GM18502 (cell line): ENCODE results near the gene FZD10.

Experiments
- ATAC-seq: cut with Tn5 transposase; IDR thresholded peaks from one replicate; pipeline ENCODE4 v1.9.1; 2021; ENCODE audit warnings: mild to moderate bottlenecking; ENCODE audit not compliant: unreplicated experiment, poor library complexity

FZD10 gene

DNA sequence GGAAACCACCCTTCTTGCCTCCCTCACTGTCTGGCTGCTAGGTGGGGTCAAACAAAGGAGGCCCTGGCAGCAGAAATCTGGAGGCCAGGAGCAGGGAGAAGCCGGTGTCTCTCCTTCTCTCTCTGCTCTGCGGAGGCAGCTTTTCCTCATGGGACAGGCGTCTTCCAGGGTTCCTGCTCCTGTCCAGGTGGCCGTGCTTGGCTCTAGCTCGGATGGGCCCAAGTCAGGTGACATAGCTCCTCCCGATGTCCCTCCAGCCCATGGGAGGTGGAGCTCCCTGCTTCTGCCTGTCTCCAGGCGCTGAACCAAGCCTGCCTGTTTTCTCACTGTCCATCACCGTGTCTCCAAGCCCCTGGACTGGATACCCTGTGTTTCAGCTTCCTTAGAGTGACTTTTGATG lies 30.5 kb upstream of the FZD10 start:
- ATAC-seq, result no peak

DNA sequence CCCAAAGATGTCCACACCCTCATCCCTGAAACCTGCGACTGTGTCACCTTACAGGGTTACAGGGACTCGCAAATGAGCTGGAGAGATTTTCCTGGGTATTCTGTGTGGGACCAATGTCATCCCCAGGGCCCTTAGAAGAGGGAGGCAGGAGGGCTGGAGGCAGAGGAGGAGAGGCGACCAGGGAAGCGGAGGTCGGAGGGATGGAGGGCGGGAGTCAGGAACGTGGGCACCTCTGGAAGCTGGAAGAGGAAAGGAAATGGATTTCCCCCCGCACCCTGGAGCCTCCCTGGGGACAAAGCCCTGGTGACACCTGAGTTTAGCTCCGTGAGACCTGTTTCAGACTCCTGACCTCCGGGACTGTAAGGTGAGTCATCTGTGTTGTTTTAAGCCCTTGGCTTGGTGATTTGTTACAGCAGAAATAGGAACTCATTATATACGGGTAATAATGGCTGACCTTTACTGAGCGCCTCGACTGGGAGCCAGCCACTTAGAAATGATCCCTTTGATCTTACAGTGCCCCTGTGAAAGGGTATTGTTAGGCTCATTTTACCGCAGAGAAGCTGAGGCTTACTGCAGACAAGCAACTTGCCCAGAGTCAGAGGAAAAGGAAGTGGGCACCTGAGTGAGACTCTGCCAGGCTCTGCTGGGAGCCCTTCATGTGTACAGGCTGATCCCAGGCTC lies 29.3 kb upstream of the FZD10 start:
- no peak for ATAC-seq

DNA sequence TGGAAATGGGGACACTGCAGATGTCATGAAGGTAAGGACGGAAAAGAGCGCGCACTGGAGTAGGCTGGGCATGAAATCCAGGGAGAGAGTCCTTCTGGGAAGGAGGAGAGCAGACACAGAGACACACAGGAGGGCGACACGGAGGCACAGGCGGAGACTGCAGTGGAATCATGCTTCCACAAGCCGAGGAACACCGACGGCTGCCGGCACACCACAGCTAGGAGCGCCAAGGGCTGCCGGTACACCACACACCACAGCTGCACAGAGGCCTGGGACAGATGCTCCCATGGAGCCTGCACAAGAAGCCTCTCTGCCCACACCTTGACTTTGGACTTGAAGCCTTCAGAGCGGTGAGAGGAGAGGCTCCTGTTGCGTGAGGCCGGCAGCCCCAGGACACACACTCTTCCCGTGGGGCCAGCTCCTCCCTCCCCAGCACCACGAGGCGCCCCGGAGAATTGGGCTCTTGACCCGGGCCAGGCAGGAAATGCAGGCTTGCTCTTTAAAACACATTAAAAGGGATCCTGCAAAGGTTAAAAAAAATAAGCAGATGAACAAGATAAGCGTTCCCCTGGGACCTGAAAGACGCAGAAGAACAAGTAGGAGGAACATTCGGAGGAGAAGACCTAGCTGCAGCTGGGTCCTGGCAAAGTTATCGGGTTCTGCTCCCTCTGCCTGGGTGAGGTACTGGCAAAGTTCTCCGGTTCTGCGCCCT lies 28.3 kb upstream of the FZD10 start:
- no peak for ATAC-seq

DNA sequence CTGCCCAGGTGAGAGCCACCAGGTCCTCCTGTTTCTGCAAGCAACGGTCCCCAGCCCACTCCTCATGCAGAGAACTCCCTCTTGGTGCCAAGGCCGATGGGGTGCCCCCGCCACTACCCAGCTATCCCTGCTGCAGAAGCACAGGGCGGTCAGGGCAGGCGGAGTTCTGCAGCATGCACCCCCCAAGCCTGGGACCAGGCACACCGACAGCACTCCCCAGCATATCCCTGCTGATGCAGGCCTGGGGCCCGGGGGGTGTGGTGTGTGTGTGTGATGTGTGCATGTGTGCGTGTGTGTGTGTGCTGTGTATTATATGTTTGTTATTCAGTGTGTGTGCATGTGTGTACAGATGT lies 27.7 kb upstream of the FZD10 start:
- ATAC-seq, result no peak

DNA sequence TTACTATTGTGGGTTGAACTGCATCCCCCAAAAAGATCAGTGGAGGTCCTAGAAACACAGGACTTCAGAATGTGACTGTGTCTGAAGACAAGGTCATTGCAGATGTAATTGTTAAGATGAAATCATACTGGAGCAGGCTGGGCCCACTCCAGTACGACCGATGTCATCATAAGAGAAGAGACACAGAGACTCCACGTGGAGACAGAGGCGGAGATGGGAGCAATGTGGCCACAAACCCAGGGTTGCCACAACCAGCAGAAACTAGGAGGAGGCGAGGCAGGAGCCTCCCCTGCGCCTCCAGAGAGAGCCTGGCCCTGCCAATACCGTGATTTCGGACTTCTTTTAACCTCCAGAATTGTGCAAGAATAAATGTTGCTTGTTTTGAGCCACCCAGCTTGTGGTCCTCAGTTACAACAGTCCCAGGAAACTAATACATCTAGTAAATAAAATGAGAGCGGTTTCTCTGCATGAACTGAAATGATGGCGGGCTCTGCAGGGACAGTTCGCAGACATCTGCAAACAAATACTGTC lies 25.7 kb upstream of the FZD10 start:
- no peak for ATAC-seq

DNA sequence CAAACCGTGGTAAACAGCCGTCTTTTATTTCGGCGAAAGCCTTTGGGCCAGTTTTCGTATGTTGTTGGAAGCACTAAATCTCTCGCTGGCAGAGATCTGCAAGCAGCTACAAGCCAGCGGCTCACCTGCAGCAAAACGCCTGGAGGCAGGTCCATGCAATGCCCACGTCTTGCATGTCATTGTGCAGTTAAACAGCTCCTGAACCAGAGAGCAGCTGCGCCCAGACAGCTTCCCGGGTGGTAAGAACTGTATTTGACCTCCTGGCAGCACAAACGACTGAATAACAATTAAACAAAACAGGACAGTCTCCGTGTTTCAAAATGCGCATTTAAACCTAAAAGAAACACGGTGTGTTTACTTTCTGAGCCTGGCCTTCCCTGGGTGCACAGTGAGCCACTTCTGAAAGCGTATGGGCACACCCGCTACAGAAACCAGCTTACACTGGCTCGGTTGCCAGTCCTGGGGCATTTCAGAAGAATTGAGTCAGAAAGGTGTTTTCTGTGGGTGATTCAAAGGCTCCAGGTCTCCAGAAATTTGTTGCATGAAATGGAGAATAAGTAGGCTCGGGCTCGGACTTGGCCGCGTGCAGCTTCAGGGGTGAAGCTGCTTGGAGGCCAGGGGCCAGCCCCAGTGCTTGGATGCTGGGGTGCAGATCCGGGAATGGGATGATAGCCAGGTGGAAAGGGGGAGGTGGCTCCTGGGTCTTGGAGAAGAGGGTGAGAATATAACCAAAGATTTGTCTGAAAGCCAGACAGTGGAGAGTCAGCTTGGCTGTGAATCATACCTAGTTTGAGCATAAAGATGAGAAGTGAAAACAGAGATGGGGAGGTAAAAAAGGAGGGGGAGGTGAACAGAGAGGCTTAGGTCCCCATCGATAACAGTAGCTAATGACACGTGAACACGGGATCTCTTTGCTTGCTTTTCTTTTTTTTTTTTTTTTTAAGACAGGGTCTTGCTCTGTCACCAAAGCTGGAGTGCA lies 24.9 kb upstream of the FZD10 start:
- no peak for ATAC-seq

DNA sequence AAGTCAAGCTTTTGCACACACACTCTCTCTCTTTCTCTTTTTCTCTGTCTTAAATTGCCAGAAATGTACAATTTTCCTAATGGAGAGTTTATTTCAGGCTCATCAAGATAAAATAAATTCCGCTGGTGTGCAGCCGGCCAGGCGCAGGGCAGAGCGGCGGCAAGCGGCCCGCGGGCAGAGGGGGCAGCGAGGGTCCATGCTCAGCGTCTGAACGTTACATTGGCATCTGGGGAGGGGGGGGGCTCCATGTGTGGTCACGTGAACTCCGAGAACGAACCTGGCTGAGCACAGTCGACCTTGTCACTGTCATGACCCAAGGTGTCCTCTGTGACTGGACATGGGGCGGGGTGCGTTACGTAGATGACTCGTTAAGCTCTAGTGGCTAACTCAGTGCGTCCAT lies 23.8 kb upstream of the FZD10 start:
- ATAC-seq, result no peak

DNA sequence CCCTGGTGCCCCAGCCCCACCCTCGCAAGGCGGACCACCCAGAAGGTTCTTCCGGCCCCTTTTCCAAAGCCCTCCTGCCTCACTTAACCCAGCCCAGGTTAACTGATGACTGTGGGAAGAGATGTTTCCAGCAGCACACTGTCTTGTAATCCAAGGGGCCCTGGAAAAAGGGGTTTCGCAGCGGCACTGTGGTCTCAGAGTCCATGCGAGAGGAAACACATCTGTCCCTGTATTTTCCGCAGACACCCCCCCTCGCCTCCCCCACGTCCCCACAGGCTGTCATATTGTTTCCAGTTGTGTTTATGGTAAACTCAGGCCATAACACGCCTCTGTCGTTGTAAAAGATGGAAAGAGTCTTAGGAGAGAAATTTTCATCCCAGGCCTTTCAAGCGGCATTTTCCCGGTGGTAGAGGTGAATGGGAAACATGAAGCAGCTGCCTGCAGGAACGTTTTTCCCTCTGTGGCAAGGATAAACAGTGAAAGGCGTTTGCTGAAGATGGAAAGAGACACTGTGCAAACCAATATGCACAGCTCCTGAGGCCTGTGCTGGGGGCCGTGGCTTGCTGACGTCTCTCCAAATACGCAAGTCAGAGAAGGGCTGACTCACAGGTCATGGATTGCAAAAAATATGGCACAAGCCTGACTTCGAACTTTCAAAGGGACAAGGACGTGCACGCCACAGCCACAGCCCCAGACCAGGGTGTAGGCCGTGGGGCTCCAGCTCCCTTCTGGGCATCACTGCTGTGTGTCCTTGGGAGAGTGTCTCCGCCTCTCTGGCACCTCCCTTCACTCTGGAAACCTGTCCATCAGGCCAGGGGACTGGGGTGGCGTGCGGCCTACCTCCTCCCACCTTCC lies 22.5 kb upstream of the FZD10 start:
- no peak for ATAC-seq

DNA sequence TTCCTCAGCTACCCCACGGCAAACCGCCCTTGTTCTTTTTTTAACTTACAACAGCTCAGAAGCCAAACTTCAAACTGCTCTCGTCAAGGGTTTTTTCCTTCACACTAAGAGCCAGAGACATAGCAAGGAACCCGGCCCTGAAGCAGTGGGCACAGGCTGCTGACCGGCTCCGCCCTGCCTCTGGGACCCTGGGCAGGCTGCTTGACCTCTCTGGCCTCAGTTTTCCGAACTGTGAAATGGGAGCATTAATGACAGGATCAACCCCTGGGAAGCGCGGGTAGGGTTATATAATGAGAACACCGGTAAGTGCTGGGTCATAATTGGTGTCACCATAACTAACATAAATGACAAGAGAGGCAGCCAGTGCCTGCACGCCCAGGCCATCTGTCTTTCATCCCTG lies 21.2 kb upstream of the FZD10 start:
- ATAC-seq, result no peak

DNA sequence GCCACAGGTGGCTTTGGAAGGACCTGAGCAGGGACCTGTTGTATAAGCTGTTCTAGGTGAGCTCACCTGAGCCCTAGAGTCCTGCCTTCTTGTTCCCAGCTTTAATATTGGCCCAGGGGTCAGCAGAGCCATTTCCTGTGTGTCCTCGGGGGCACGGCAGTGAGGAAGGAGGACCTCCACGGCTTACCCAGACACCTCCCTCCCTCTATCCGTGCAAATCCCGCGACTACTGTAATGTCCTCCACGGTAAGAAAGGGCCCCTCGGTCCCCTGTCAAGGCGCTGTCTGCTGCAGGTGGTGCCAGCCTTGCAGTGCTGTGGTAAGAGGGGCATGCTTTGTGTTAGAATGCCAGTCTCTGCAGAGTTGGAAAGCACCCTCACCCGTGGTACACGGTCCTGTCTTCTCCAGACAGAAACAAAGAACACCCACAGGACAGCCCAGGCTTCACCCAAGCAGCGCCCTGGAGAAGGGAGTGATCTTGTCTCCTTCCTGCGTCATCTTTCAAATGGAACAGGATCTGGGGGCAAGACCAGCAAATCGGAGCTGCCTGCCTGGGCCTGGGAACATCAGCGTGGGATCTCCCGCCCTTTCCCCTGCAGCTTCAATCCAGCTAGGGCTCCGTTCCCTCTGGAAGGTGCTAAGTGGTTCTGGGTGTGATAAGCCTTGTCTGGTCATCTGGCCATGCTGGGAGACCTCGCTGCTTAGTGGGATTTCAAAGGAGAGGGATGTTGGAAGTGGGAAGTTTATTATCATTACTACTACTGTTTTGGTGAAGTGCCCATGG lies 20.2 kb upstream of the FZD10 start:
- ATAC-seq, result no peak

DNA sequence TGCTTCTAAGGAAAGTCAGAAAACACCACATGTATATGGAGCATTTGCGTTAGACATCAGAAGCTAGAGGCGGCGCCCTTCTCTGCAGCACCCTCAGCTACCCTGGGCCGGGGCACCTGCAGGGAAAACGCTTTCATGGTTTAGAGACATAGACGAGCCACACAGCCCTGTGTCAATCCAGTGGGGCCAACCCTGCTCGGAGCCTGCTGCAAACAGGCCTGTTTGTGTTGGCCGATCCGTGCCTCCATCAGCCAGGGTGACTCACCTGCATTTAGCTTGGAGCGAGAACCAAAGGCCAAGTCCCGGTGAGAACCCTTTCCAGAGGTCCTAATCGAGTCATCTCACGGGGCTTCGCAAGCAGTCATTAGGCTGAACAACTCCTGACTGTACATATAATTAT lies 19.5 kb upstream of the FZD10 start:
- no peak for ATAC-seq

DNA sequence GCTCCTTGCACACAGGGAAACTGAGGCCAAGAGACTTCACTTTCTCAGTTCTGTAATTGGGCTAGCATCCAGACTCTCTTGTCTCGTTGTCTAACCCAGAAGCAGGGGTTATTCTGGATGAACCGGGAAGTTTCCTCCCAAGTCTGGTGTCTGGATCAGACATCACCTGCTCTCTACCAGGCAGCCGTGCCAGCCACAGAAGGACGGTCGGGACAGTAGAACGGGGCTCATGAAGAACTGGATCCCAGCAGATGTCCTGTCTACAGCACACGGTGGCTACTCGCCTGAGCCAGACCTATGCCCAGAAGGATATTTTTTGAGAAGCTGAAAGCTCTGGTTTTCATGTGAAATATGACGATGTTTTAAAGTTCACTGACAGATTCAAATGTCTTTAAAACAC lies 19.1 kb upstream of the FZD10 start:
- ATAC-seq, result no peak

DNA sequence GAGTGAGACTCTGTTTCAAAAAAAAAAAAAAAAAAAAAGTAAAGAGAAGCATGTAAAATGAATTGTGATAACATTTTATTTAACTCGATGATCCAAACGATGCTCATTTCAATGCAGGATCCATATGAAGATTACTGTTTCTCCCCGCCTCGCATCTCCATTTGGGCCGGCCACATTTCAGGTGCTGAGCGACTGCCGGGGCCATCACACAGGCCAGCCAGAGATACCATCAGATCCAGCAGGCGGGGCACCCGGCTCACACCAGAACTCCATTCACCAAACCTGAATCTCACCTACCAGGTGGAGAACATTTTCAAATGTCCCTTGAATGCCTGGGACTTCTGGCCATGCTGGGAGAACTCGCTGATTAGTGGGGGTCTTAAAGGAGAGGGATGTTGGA lies 18.0 kb upstream of the FZD10 start:
- no peak for ATAC-seq

DNA sequence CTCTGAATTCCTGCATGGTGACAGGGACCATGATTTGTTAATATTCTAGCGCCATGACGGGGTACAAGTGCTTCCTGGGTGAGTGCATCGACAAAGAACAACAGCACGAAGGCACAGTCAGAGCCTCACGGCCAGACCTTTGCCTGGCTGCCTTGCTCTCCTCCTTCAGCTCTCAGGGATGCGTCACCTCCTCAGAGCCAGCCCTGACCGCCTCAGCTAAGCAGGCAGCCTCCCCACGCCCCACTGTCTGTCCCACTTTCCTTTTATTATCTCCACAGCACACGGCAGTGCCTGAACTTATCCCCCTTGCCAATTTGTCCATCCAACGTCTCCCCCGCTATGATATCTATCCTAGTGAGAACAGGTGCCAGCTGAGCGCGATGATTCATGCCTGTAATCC lies 16.5 kb upstream of the FZD10 start:
- ATAC-seq, result no peak

DNA sequence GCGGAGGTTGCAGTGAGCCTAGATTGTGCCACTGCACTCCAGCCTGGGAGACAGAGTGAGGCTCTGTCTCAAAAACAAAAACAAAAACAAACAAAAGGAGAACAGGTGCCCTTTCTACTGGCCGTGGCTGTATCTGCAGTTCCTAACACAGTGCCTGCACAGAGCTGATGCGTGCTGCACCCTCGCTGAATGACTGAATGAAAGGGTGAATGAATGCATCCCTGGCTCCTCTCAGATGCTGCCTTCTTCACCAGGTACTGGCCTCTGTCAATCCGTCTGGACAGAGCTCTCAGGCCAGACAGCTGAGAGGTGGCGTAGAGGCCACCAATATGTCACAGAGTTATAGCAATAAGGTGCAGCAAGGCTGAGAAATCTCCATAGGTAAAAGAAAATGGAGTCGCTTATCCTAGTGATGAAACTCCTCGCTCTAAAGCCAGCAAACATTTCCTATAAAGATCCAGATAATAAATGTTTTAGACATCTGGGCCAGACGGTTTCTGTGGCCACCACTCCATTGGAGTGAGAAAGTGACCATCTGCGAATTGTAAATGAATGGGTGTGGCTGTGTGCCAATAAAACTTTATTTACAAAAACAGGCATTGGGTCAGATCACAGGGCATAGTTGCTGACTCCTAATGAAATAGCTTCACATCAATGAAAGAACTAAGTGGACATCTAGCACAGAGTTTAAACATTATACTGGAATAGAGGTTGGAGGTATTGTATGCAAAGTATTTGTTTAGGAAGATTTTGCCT lies 15.9 kb upstream of the FZD10 start:
- no peak for ATAC-seq

DNA sequence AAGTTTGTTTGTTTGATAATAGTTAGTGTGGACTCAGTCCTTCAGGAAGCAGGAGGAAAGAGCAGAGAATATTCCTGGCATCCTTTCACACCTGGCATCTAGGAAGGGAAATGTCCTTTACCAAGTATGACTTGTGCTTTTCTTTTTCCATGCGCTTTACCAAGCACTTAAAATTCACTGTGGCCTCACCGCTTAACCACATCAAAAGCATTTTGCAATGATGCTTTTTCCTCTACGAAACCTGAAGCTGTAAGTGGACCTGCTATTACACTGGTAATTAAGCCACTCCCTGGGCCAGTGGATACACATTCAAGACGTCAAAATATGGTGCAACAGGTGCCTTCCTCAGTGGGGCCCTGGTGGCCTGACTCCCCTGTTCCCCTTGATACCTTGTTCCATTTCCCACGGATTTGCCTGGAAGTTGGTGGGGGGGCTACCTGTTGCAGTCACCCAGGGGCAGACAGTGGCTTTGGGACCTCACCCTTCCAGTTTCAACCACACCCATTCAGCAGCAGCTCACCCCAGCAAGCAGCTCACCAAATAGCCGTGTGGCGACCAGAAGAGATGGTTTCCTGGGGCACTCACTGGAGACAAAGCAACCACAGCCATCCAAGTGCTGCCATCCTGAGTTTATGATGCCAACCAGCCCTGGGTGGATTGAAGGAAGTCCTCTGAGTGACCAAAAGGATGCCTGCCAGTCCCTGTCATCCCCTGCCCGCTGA lies 14.2 kb upstream of the FZD10 start:
- ATAC-seq, result no peak

DNA sequence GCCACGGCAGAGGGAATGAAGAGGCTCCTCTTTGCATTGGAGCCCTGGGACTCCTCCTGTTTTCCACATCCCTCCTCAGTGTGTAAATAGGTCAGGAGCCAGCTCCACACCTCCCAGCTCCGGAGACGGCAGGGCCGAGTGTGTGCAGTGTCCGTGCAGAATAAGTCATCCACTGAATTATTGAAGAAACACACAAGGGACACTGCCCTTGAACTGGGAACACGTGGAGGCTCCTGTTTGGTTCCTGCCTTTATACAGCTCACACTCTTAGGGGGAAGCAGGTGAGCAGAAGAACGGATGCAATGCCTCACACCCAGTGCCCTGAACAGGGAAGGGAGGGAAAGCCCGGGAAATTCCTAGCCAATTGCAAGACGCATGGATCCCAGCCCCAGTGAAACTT lies 10.4 kb upstream of the FZD10 start:
- no peak for ATAC-seq

DNA sequence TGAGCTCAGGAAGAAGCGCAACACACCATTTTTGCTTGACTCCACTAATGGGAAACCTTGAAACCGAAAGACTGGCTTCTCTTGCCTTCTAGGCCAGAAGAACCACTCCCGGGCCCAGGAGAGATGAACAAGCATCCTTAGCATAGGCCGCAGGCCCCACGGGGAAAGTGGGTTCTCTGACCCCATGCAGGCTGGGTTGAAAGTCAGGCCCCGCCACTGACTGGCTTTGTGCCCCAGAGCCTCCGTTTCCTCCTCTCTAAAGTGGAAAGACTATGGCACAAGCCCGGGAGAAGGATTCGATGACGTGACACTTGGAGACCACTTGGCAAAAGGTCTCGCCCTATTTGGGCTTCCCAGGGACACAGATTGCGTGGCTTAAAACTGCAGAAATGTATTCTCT lies 9.9 kb upstream of the FZD10 start:
- no peak for ATAC-seq
